C4-2B (cell line): Measurements from ENCODE around the gene MEG3.

Experiments used
- H3K27ac ChIP-seq: fragments of 450-650 bp; 2 replicates; pipeline ENCODE4 v1.5.1; 2017
- CTCF ChIP-seq: fragments of 450-650 bp; conservative IDR thresholded peaks from 2 replicates; pipeline ENCODE4 v1.5.1; 2017; ENCODE audit warnings: mild to moderate bottlenecking
- ZFX ChIP-seq: fragments of 450-650 bp; IDR thresholded peaks from 2 replicates; pipeline ENCODE4 v1.6.1; 2017

The MEG3 gene

GRCh38 chr14:100882026-100882967 lies 56.4 kb downstream of the MEG3 start:
- TF ChIP-seq ZFX (no peak), CTCF (no peak)
- no peak overlapping the region for H3K27ac ChIP-seq

- TF ChIP-seq ZFX (no peak), CTCF (no peak)
- H3K27ac ChIP-seq: no peak overlapping the region
Measured at GRCh38 chr14:100882991-100883788, 57.3 kb downstream of the MEG3 start.

GRCh38 chr14:100883789-100884101 lies 57.8 kb downstream of the MEG3 start:
- no peak for TF ChIP-seq ZFX
- no peak for TF ChIP-seq CTCF
- H3K27ac ChIP-seq: no peak overlapping the region

- no peak overlapping the region for H3K27ac ChIP-seq
- TF ChIP-seq ZFX: no peak
- TF ChIP-seq CTCF: no peak
Measured at GRCh38 chr14:100884456-100884855, 58.5 kb downstream of the MEG3 start.

GRCh38 chr14:100885196-100885595 lies 59.3 kb downstream of the MEG3 start:
- H3K27ac ChIP-seq: no peak overlapping the region
- no peak for TF ChIP-seq ZFX
- TF ChIP-seq CTCF: no peak

- TF ChIP-seq ZFX (no peak), CTCF (no peak)
- H3K27ac ChIP-seq: no peak overlapping the region
Measured at GRCh38 chr14:100885617-100886016, 59.7 kb downstream of the MEG3 start.

GRCh38 chr14:100887728-100888335 lies 61.9 kb downstream of the MEG3 start:
- TF ChIP-seq ZFX (no peak), CTCF (no peak)

More at GRCh38 chr14:100887728-100888335, 61.9 kb downstream of the MEG3 start:
- H3K27ac ChIP-seq: no peak overlapping the region
